ENCODE measurements around the gene PADI4. TPM values are rescaled to one million over a fixed set of nuclear protein-coding genes. Genes with fewer than 3 reads are reported as not detected.

Gene PADI4
- total RNA-seq, 1 experiment from 2014 or later = 0.26 TPM

GRCh38 chr1:17281775-17282181, 26.2 kb upstream of the PADI4 start:
- no peaks in the 10 kb centered on the region for H3K27me3 Mint-ChIP-seq (ENCODE audit: low read depth)
- POLR2A ChIA-PET = no interaction called here
- DNase-seq (ENCODE audit: low spot score) (no peak), ATAC-seq (no peak)
- TF ChIP-seq FOXP4 (CRISPR knock-in tag; IDR thresholded peaks at IDR 0.05) (no peak), ZNF232 (CRISPR knock-in tag; IDR thresholded peaks at IDR 0.05) (no peak), ZBTB43 (CRISPR knock-in tag; IDR thresholded peaks at IDR 0.05) (no peak), CBFB (CRISPR knock-in tag; IDR thresholded peaks at IDR 0.05; ENCODE audit: low read depth) (no peak), E2F4 (CRISPR knock-in tag; IDR thresholded peaks at IDR 0.05; ENCODE audit: borderline replicate concordance, low read depth) (no peak), ZNF512 (CRISPR knock-in tag; IDR thresholded peaks at IDR 0.05; ENCODE audit: borderline replicate concordance) (no peak), ZNF396 (CRISPR knock-in tag; IDR thresholded peaks at IDR 0.05; ENCODE audit: borderline replicate concordance) (no peak), NR3C1 (CRISPR knock-in tag; conservative IDR thresholded peaks at IDR 0.05; ENCODE audit: low read depth) (no peak), MAX (CRISPR knock-in tag; IDR thresholded peaks at IDR 0.05) (no peak), AR (CRISPR knock-in tag; IDR thresholded peaks at IDR 0.05) (no peak)
- no peaks in the 10 kb centered on the region for H3K4me1 Mint-ChIP-seq
- no peak overlapping the region for H3K27ac Mint-ChIP-seq
- H3K9me3 Mint-ChIP-seq = 0 out of 2 replicates have a peak, but pooled peaks cover 3% of the 10 kb centered on the region
- CTCF ChIA-PET = no interaction called here
- no peaks in the 10 kb centered on the region for H3K36me3 Mint-ChIP-seq
- no peak overlapping the region for H3K4me3 Mint-ChIP-seq

GRCh38 chr1:17282836-17283235, 25.2 kb upstream of the PADI4 start:
- 0 out of 2 replicates have a peak, but pooled peaks cover 3% of the 10 kb centered on the region for H3K9me3 Mint-ChIP-seq
- ChIA-PET CTCF (no interaction called here), POLR2A (no interaction called here)
- DNase-seq (ENCODE audit: low spot score) (no peak), ATAC-seq (no peak)
- TF ChIP-seq MAX (CRISPR knock-in tag; IDR thresholded peaks at IDR 0.05) (no peak), TCF7 (CRISPR knock-in tag; IDR thresholded peaks at IDR 0.05; ENCODE audit: low read depth) (no peak), ZNF138 (CRISPR knock-in tag; conservative IDR thresholded peaks at IDR 0.05) (no peak), ZNF281 (CRISPR knock-in tag; IDR thresholded peaks at IDR 0.05) (no peak), GABPB1 (CRISPR knock-in tag; IDR thresholded peaks at IDR 0.05) (no peak), JAZF1 (CRISPR knock-in tag; IDR thresholded peaks at IDR 0.05) (no peak), ATF6 (CRISPR knock-in tag; IDR thresholded peaks at IDR 0.05) (no peak)
- H3K36me3 Mint-ChIP-seq = no peaks in the 10 kb centered on the region
- no peaks in the 10 kb centered on the region for H3K4me1 Mint-ChIP-seq
- H3K27ac Mint-ChIP-seq = no peak overlapping the region
- H3K27me3 Mint-ChIP-seq (ENCODE audit: low read depth) = no peaks in the 10 kb centered on the region
- no peak overlapping the region for H3K4me3 Mint-ChIP-seq
